Measurements from ENCODE around the gene MAP2K7.
"Not testable (repeated sequence)": the region's sequence is repeated elsewhere in the genome, so short reads cannot be mapped to it uniquely, and the experiment has no call there.

MAP2K7 gene

DNA sequence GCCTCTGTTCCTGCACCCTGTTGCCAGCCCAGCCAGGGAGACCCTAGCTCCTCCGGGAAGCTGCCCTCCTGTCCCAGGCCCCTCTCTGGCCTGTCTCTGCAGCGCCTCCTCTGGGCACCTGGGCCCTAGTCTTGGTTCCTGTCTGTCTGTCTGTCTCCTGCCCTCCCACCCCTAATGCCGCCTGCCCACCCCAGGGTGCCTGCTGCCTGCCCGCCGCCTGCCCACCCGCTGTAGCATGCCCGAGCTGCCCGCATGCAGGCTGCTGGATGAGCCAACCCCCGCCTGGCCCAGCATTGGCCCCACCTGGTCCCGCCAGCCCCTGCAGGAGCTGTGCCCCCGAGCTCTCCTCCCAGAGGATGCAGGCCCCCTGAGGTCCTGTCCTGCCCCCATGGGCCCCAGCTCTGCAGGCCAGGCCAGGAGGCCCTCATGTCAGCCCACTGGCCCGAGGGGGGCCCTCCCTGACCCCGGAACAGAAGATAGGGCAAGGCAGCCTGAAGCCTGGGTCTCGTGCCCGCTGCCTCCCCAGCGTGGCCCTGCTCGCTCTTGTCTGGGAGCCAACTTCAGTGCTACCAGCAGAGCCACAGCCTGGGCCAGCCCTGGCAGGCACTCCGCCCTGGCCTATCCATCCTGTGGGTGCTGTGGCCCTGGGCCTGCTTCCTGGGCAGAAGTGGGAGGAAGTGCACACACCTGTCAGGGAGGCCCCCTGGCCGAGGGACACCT is 5.2 kb downstream of the MAP2K7 start:
- DNase-seq (ENCODE audit: low read depth) = no peak

DNA sequence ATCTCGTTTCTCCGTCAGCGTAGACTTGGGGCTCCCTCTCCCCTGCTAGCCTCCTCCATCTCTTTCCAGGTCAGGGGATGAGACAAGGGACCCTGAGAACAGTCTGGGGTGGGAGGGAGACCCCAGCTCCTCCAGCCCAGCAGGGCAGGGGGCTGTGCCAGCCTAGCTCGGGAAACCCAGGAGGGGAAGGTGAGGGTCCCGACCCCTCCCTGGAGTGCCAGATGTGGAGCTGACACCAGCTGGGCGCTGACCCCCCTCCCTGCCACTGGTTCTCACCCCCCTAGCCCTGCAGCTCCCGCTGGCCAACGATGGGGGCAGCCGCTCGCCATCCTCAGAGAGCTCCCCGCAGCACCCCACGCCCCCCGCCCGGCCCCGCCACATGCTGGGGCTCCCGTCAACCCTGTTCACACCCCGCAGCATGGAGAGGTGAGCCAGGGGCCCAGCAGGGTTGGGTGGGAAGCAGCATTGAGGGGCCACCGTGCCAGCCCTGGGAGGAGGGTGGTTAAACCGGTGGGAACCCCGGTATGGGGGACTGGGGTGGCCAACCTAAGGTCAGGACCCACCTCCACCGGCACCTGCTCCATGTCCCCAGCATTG is 5.9 kb downstream of the MAP2K7 start:
- DNase-seq (ENCODE audit: low read depth) = no peak

DNA sequence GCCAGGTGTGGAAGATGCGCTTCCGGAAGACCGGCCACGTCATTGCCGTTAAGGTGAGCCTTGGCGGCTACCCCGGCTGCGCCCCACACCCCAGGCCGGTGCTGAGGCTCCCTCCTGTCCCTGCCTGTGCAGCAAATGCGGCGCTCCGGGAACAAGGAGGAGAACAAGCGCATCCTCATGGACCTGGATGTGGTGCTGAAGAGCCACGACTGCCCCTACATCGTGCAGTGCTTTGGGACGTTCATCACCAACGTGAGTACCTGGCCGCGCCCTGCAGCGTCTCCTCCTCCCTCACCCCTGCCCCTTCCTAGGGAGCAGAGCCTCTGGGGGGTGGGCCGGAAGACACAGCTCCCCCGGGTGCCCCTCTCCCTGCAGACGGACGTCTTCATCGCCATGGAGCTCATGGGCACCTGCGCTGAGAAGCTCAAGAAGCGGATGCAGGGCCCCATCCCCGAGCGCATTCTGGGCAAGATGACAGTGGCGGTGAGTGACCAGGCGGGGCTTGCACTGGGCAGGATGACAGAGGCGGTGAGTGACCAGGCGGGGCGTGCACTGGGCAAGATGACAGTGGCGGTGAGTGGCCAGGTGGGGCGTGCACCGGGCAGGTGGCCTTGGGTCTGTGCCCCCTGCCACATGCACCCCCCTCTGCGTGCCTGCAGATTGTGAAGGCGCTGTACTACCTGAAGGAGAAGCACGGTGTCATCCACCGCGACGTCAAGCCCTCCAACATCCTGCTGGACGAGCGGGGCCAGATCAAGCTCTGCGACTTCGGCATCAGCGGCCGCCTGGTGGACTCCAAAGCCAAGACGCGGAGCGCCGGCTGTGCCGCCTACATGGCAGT is 6.9 kb downstream of the MAP2K7 start:
- no peak for DNase-seq (ENCODE audit: low read depth)

DNA sequence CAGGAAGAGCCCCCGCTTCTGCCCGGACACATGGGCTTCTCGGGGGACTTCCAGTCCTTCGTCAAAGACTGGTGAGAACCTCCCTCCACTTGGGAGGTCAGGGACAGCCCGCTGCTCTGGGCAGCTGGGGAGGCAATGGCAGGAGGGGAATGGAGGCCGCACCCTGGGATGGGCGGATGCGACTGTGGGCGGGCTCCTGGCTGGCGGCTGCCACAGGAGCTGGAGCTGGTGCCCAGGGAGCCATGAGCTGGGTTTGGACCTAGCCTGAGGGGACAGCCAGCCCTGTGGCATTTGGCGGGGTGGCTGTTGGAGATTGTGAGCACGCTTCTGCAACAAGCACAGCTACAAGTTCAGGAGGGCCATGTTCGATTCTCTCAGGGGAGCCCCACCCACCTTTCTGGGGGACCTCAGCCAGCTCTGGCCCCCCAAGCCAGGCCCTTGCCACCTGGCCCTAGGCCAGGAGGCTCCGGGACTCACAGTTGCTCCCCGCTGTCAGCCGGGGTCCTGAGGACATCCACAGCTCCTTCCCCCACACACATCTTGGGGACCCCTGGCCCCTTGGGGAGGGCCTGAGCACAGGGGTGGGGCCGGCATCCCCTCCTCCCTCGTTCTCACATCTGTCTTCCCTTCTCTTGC is 7.9 kb downstream of the MAP2K7 start:
- DNase-seq (ENCODE audit: low read depth) = no peak

GRCh38 chr19:7912144-7912696 is 8.5 kb downstream of the MAP2K7 start:
- no peak for DNase-seq (ENCODE audit: low read depth)

- DNase-seq (ENCODE audit: low read depth) = no peak
Observed at GRCh38 chr19:7912697-7913564, 9.3 kb downstream of the MAP2K7 start.

GRCh38 chr19:7913652-7914051 is 10.0 kb downstream of the MAP2K7 start:
- DNase-seq (ENCODE audit: low read depth) = no peak

GRCh38 chr19:7914099-7914498 is 10.4 kb downstream of the MAP2K7 start:
- DNase-seq (ENCODE audit: low read depth) = no peak

- DNase-seq (ENCODE audit: low read depth) = no peak
Observed at GRCh38 chr19:7914598-7915045, 10.9 kb downstream of the MAP2K7 start, which contains the start of gene TGFBR3L. Gene TGFBR3L (plus strand): TSS chr19:7914830.

DNA sequence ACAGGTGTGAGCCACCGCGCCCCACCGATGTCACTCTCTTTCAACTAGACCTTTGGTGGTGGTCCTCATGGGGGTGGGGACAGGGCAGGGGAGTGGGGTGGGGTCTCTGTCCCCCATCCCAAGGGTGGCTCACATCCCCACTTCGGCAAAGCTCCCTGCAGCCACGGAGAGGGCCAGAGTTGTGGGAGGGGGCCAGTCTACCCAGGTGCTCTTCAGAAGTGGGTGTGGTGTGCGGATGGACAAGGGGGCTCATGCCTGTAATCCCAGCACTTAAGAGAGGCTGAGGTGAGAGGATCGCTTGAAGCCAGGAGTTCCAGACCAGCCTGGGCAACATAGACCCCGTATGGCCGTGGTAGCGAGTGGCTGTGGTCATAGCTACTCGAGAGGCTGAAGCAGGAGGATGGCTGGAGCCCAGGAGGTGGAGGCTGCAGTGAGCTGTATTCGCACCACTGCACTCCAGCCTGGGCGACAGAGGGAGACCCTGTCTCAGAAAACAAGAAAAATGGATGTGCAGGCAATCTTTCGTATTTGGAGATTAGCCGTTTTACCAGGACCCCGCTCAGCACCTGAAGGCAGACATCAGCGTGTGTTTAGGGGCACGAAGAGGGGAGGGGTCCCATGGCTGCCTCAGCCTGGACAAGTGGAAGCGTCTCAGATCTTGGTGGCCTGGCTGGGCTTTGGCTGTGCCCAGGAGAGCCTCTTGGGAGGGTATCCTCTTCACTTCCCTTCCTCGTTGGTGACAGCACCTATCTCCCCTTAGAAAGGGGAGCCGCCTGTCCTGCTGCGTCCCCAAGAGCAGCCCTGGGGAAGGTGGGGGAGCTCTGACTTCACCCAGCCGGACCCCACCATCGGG is 11.8 kb downstream of the MAP2K7 start:
- no peak for DNase-seq (ENCODE audit: low read depth)

DNA sequence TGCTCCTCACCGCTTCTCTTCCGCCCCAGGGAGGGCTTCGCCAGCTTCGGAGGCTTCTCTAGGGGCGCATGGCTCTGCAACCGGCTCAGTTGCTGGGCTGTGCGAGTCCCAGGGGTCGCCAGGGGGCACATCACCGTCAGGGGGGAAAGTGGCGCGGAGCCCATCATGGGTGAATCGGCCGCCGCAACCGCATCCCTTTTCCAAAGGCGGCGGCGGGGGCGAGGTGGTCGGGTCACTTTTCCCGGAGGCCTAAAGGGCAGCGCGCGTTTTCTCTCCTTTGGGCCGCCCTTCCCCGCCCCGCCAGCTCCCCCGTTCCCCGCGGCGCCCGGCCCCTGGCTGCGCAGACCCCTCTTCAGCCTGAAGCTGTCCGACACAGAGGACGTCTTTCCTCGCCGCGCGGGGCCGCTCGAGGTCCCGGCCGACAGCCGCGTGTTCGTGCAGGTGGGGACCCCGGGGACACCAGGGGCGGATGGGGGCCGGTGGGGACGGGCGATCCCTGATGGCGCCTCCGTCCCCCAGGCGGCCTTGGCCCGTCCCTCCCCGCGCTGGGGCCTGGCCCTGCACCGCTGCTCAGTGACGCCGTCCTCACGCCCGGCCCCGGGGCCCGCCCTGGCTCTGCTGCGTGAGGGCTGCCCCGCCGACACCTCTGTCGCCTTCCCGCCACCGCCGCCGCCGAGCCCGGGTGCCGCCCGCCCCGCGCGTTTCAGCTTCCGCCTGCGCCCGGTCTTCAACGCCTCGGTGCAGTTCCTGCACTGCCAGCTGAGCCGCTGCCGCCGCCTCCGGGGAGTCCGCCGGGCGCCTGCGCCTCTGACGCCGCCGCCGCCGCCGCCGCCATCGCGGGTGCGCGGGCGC is 12.7 kb downstream of the MAP2K7 start:
- DNase-seq (ENCODE audit: low read depth) = no peak

DNA sequence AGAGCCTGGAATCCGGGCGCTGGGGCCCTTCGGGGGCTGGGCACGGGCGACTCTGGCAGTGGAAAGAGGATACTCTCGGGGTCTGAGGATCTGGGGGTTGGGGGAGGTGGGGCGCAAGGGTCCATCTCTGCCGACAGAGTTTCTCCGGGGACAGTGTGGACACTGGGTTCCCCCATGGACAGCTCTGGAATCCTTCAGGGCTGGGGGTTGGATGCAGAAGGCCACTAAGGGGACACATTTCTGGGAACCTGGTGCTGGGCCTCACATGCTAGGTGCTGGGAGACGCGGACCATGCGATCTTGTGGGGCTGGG is 13.2 kb downstream of the MAP2K7 start:
- DNase-seq (ENCODE audit: low read depth) = no peak

DNA sequence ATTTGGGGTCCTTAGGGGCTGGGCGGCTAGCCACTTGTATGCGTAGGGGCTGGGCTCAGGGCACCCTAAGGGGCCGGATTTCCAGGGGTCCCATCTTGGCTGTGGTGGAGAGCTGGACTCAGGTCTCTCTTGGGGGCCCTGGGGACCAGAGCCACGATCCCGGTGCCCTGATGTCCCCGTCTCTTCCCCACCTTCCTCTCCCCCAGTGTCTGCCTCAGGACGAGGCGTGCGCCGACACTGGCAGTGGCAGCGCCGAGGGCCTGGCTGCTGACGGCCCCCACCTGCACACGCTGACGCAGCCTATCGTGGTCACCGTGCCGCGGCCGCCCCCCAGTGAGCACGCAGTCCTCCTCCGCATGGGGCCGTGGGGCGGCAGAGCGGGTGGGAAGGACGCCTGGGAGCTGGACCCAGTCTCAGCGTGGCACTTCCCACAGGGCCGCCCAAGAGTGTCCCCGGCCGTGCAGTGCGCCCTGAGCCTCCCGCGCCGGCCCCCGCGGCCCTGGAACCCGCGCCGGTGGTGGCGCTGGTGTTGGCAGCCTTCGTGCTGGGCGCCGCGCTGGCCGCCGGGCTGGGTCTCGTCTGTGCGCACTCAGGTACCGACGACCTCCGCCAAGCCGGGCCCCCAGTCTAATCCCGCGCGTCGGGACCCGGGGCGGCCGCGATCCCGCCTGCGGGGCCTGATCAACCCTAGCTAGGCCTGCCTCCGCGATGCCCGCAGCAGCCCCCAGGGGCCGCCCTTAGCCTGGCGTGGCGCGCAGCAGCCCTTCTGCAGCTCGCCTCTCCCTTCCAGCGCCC is 13.8 kb downstream of the MAP2K7 start:
- DNase-seq (ENCODE audit: low read depth) = no peak

DNA sequence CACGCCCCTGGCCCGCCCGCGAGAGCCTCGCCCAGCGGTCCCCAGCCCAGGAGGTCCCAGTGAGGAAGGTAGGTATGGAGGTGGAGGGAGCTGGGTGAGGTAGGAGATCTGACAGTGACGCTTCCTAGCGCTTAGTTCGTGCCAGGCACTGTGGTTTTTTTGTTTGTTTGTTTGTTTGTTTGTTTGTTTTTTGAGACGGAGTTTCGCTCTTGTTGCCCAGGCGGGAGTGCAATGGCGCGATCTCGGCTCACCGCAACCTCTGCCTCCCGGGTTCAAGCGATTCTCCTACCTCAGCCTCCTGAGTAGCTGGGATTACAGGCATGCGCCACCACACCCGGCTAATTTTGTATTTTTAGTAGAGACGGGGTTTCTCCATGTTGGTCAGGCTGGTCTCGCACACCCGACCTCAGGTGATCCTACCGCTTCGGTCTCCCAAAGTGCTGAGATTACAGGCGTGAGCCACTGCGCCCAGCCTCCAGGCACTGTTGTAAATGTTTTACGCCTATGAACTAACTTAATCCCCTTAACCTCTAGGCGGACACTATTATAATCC is 14.5 kb downstream of the MAP2K7 start:
- not testable (repeated sequence) for DNase-seq (ENCODE audit: low read depth)

DNA sequence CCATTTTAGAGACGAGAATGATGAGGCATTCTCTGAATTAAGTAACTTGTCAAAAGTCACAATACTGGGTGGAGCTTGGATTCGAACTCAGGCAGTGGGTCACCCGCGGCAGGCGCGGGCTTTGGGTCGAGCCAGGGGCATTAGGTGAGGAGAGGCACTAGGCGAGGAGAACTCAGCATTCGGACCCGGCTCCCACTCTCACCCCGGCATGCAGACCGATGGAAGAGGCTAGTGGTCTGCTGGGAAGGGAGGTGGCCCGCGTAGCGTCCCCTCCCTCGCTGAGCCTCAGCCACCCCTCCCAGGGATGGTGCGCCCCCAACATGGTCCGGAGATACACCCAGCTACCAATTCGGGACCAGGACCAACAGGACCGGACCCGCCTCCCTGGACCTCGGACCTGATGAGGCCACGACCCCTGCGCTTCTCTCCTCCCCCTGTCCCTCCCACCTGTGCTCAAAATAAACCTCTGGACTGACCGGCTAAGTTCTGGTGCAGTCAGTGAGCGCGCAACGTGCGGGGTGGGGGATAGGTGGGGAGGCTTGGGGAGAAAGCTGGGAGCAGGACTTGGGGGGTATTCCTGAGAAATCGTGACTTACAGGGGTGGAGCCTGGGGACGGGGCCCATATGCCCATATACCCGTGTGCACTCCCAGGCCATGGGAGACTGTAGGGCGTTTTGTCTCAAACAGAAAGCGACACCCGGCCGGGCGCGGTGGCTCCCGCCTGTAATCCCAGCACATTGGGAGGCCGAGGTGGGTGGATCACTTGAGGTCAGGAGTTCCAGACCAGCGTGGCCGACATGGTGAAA is 15.1 kb downstream of the MAP2K7 start:
- DNase-seq (ENCODE audit: low read depth) = no peak

GRCh38 chr19:7919610-7920518 is 16.2 kb downstream of the MAP2K7 start, which contains the start of gene SNAPC2:
Gene SNAPC2 (plus strand): TSS chr19:7920338. CDS start chr19:7920367, 29 bp downstream.
- DNase-seq (ENCODE audit: low read depth) = peak; percentile 90

Measured in stimulated activated CD8-positive, alpha-beta memory T cell treated with anti-CD3 and anti-CD28 coated beads, Interleukin-12 subunit alpha, Interleukin-12 subunit beta, amount 100 ng/mL, for 1 hour (primary cell).